Hindlimb muscle (tissue), 1 donor: ENCODE results near the gene RASAL2. TPM values are rescaled to one million over a fixed set of nuclear protein-coding genes. Genes with fewer than 3 reads are reported as not detected.
"Not testable (repeated sequence)": the region's sequence is repeated elsewhere in the genome, so short reads cannot be mapped to it uniquely, and the experiment has no call there.

Experiments used
- DNase-seq: peaks from one replicate; pipeline ENCODE4 v3.0.0-alpha.2; 2013
- polyA plus RNA-seq: library from polyadenylated mRNA; unstranded; fragments of 120-200 nt; gene quantifications from one replicate; pipeline ENCODE4 v1.2.1, GENCODE V29; 2013; ENCODE audit not compliant: insufficient read length

Gene RASAL2
- polyA plus RNA-seq, 1 donor: 16.0 TPM

DNA sequence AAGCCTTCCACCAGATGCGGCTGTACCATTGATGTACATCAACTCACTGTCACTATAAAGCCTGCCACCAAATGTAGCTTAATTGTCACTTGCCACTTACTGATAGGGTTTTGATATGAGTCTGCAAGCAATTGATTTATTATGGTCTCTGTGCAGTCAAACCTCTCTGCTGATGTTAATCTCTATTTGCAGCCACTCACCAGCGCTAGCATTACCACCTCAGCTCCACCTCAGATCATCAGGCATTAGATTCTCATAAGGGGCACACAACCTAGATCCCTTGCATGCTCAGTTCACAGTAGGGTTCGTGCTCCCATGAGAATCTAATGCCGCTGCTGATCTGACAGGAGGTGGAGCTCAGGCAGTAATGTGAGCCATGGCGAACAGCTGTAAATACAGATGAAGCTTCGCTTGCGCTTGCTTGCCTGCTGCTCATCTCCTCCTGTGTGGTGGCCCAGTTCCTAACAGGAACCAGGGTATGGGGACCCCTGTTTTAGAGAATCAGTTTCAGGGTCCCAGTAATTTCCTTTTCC is 26.7 kb downstream of the RASAL2 start:
- not testable (repeated sequence) for DNase-seq

DNA sequence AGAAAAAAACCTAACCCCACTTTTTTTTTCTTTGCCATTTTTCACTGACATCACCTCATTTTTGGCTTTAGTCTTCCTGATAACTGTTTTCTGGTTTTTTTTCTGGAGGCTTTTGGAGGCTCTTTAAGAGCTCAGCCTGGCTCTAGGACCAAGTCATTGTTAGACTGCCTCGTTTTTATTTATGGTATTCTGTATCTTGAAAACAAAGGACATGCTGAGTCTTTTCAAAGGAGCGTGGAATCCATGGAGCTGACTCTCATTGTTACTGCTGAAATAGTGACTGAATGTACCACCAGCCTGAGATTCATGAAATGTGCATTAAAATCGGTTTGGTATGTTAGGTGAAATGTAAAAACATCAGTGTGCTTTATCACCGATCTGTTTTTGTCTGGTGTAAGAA is 28.0 kb downstream of the RASAL2 start:
- no peak for DNase-seq

DNA sequence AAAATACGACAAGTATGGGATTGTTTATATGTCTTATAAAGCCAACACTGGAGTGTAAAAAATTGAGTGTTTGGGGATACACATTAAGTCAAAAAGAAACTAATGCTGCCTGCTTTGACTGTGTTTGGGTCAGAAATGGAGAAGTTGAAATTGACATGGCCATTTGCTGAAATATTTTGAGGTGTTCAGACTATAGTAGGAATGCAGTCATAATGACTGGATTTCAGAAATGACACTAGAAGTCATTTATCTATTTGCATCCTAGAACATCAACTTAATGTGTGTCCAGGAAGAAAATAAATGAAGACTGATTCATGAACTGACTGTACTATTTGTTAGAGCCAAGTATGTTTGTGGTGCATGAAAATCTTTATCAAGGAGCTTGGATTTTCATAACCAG is 28.4 kb downstream of the RASAL2 start:
- DNase-seq: no peak

DNA sequence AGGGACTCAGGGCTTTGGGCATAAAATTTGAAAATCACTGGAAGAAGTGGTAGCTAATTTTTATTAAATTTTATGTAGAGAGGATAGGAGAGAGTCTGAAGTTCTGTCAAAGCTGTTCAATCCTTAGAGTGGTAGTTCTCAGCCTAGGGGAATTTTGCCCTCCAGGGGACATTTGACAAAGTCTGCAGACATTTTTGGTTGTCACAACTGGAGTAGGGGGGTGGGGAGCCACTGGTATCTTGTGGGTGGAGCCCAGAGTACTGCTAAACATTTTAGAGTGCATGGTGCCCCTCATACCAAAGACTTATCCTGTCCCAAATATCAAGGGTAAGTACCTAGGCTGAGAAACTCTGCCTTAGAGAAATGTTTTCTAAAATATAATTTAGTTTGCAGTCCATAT is 30.2 kb downstream of the RASAL2 start:
- no peak for DNase-seq

DNA sequence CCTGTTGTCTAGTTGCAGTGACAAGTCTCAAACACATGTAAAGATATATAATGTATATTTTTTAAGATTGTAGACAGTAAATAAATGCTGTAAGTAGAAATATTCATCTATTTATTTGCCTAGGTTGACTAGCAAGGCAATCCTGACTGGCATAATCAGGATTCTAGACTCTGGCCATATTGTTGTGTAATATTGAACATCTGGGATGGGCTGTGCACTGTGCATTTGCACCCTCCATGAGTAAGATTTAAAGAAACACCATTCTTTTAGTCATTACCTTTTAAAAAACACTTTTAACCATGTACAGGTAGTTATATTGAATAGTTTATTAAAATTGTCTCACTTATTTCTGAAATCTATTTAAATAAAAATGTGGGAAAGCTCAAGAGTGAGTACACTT is 32.4 kb downstream of the RASAL2 start:
- DNase-seq: no peak

DNA sequence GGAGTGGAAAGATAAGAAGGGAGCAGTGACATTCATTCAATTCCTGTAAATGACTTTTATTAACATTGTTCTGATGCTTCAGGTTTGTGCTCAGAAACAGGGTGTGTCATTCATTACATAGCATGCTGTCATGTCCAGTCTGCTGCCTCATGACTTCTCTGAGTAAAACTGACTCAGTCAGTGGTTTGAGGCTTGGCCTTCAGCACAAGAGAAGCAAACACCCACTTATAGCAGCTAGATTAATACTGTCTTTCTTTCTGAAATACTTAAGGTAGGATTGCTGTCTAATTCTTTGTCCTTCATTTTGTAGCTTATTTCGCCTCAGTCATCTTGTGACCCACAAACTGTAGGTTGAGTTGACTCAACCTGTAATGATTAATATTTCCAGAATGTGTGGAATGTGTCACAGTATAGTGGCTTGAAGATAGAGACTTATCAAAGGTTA is 32.9 kb downstream of the RASAL2 start:
- DNase-seq: no peak

DNA sequence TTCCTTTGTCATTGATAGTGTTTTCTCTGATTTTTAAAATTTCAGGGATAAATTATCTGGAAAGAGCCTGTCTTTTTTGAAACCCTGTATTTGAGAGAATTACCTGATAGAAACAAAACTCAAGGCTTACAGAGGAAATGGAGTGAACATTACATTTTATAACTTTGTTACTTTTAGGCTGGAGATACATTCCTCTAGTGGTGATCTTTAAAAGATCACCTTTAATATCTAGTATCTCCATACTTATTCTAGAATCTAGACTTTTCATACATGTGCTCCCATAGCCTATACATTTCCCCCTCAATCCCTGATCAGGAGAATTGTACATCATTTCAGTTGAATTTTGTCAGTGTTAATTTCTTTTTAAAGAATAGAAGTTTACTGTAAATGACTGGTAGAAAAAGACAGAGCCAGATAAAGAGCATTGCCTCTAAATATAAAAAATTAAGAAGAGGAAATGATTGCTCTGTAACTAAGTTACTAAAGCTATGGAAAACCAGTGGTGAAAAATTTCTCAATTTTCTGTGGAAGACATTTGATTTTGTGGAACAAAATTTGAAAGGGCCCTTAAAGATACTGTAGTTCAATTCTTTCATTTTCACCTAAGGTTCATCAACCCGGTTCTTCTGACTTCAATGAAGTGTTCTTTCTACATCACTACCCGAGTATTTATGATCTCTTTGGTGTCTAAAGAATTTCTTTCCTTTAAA is 33.7 kb downstream of the RASAL2 start:
- DNase-seq: no peak

DNA sequence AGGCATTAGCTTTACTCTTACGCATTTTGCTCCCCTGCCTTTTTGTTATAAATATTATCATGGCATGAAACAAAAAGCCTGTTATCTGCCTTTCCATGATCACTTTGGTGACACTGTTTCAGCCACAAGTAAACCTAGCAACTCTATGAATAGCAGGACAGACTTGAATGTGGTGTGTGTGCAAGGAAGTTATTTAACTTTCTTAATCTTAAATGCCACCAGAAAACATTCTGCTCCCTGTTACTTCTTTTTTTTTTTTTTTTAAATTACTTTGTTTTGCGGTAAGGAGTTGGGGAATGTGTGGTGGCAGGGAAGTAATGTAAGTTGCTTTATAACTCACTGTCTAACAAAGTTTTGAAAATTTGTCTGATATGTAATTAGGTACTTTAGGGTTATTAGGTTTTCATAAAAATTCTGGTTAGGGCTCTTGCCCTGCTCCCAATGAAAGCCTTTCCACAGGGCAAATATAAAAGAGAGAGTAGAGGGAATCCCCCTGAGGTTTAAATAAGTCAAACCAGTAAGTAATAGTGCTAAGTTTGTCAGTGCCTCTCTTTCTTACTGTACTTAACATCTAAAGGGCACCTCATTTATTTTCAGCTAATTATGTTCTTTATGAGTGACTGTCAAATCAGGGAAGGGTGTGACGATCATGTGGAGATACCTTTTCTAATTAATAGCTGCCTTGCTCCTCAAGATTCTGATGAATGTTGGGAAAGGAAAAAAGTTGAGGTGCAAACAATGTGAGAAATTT is 39.5 kb downstream of the RASAL2 start:
- DNase-seq: no peak

DNA sequence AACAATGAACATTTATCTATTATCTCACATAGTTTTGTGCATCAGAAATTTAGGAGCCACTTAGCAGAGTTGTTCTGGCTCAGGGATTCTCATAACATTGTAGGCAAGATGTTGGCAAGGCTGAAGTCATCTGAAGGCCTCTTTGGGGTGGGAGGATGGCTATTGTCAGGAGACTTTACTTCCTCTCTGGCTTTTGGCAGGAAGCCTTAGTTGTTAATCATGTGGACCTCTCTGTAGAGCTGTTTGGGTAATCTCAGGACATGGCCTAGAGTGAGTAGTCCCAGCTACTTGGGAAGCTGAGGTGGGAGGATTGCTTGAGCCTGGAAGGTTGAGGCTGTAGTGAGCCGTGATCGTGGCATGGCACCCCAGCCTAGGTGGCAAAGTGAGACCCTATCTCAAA is 40.2 kb downstream of the RASAL2 start:
- DNase-seq: peak; percentile 15

DNA sequence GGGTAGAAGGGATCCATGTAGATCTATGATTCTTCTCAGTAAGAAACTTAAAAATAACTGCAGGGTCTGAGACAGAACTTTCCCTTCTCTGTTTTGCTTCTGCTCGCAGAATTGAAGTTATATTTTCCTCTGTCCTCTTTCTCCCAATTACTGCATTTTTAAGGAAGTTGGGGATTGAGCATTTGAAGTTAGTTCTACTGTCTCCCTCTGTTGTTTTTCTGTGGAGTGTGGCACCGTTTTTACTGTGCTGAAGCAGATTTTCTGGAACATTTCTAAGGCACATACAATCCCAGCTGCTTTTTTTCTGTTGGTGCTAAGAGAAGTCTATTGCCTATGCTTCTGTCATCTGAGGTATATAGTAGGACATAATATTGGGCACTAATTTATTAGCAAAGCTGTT is 43.3 kb downstream of the RASAL2 start:
- peak; percentile 8 for DNase-seq

DNA sequence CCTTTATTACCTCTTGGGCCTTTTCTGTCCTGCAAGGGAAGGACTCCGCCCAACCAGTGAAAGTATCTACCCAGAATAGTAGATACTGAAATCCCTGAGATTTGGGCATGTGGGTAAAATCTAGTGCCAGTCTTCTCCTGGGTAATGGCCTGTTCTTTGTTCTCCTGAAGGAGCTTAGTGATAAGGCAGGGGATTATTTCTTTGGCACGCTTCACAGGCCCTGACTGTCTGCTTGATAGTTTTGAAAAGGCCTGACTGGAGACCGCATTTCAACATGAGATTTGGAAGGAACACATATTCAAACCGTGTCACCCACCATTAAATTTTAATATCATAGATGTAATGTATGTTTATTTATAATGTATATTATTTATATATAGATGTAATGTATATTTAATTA is 48.9 kb downstream of the RASAL2 start:
- no peak for DNase-seq

DNA sequence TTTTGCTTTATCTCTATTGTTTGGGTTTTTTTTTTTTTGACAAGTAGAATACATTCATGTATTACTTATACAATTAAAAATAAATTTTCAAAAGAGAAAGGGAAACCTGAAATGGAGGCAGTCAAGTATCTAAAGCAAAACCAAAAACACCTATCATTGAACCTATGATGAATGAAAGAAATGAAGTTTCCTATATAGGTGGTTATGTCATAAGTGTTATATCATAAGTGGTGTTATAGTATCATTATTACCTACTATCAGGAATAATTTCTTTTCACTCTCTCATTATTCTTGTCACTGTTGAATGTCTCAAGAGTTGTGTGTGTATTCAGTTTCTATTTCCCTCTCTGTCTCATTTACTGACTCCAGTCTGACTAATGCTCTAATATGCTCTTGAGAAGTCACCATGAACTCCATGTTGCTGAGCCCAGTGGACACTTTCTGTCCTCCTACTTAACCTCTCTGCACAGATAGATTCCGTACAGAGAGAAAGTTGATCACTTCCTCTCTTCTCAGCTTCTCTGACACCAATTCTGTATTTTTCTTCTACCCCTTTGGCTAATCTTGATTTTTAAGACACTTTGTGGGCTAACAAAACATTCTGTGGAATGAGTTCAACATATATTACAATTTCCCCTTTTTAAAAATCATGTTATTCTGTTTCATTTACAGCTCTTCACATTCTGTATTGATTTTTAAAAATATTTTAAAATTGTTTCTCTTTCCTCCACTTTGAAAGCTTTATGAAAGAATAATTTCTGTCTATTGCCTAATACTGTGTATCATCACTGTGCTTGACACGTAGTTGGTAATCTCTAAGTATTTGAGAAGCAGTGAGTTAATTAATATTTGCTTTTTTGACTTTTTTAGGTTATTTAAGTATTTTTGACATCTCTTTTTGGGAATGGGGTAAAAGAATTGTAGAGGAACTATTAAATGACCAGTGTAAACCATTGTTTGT is 50.1 kb downstream of the RASAL2 start:
- DNase-seq: no peak

DNA sequence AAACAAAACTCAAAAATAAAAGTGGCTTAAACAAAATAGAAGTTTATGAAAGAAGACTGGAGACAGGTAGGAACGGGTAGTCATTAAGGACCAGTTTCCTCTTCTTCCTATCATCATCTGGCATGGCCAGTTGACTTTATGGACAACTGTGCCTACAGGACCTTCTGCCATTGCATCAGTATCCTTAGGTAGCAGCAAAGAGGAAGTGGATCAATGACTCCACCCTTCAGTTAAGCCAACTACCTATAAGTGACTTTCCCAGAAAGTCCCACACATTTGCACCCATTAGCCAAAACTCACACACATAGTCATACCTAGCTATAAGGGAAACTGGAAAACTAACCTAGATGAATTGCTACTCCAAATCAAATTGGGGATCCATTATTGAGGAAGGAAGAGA is 51.7 kb downstream of the RASAL2 start:
- DNase-seq: no peak

DNA sequence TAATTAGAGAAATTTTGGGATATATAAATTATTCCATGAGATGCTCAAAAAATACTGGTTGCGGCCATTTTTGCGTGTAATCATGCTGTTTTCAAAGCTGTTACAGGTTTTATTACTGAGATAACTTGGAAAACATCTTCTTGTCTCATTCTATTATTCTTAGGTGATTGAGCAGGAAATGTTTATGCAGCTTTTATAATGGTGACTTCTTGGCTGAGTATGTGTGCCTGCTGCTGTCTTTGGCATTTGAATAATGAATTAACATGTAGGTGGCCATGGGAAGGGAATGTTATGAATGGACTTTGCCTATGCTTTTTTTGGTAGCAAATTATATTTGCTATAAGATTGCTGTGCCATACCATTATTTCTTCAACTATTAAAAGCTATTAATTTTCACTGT is 52.5 kb downstream of the RASAL2 start:
- DNase-seq: no peak

DNA sequence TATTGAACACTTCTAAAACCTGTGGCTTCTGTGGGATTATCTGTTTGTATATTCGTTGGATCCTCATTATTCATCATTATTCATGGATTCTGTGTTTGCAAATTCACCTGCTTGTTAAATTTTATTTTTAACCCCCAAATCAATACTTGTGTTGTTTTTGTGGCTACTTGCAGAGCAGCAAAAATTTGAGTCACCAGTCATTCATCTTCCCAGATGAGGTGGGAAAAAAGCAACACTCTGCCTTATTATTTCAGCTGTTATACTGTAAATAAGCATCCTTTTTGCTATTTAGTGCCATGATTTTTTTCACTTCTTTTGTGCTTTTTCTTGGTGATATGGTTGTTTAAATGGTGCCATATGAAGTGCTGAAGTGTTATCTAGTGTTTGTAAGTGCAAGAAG is 56.7 kb downstream of the RASAL2 start:
- no peak for DNase-seq

DNA sequence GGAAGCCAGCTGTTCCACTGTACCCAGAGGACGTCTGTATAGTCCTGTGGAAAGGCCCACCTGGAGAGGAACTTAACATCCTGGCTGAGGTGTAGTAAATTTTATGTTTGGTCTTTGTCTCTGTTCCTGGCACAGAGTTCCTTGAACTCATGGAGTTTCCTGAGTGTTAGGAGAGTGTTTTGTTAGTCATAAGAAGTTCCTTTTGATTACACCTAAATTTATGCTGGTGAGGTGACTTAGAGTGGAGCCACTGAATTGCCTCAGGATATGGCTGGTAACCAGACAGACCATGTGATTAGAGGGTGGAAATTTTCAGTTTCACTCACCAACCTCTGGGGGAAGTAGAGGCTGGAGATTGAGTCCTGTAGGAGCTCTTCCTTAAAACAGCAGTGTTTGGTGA is 57.9 kb downstream of the RASAL2 start:
- DNase-seq: no peak

DNA sequence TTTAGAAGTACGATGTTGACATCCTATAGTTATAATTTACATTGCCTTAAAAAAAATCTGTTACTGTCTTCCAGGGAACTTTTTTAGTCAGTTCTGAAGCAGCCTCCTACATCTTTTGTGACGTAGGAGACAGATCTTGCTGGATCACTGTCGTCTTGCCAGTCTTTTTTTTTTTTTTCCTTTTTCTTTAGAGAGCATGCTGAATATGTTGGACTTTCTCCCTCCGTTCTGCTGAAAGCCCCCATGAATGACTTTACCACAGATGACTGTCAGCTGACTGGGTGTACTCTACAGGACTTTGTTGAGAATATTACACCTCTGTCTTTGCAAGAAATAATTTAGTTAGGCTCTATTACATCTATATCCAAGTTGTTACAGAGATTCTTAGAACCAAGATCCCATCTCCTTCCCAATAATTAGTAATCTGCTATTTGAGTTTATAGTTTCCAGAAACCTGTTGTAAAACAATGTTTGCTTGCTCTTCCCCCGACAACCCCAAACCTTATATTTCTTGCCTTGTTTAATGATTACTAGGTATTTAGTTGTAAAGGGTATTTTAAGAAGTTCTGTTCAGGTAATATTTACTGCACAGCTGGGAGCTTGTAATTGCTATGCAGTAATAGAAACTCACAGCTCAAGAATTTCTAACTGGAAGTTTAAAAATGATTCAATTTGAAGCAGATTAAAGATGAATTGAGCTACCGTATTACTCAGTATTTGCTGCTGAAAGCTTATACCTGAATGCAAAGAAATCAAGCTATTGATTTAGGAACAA is 61.8 kb downstream of the RASAL2 start:
- no peak for DNase-seq

DNA sequence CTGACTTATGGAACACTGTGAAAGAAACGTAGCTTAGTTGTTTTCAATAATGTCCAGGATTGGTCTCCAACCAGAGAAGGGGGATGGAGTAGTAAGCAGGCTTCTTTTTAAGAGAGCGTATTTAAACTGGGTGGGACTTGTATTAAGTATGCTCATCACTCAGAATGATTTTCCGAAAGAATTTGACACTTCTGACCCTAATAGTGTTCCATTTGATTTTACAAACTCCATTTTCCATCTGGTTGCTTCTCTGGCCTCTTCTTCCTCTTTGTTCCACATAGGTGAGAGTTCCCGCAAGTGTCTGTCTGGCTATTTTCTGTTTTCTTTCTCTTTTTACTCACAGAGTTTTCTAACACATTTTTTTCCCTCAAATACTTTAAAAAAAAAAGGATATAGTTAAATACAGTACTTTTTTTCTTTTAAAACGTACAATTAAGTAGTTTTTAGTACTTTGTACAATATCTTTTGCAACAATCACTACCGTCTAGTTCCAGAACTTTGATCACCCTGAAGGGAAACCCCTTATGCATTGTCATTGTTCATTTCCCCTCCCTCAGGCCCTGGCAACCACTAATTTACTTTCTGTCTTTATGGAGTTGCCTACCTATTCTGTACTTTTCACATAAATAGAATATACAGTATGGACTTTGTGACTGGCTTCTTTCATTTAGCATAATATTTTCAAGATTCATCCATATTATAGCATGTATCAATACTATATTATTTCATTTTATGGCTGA is 67.0 kb downstream of the RASAL2 start:
- no peak for DNase-seq

DNA sequence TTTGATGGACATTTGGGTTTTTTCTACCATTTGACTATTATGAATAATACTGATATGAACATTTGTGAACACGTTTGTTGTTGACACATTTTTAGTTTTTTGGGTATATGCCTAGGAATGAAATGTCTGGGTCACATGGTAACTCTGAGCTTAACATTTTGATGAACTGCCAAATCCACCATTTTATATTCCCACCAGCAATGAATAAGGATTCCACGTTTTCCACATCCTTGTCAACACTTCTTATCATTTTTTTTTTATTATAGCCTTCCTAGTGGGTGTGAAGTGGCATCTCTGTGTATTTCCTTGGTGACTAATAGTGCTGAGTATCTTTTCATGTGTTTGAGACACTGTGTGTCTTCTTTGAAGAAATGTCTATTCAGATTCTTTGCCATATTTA is 67.6 kb downstream of the RASAL2 start:
- no peak for DNase-seq

DNA sequence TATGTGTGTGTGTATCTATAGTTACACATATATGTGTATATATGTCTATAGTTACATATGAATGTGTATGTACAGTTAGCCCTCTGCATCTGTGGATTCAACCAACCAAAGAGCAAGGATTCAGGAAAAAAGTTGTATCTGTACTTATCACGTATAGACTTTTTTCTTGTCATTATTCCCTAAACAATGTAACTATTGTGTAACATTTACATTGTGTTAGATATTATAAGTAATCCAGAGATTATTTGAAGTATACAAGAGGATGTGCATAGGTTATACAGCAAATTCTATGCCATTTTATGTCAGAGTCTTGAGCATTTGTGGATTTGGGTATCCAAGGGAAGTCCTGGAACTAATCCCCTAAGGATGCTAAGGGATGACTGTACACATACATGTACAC is 71.3 kb downstream of the RASAL2 start:
- DNase-seq: no peak

DNA sequence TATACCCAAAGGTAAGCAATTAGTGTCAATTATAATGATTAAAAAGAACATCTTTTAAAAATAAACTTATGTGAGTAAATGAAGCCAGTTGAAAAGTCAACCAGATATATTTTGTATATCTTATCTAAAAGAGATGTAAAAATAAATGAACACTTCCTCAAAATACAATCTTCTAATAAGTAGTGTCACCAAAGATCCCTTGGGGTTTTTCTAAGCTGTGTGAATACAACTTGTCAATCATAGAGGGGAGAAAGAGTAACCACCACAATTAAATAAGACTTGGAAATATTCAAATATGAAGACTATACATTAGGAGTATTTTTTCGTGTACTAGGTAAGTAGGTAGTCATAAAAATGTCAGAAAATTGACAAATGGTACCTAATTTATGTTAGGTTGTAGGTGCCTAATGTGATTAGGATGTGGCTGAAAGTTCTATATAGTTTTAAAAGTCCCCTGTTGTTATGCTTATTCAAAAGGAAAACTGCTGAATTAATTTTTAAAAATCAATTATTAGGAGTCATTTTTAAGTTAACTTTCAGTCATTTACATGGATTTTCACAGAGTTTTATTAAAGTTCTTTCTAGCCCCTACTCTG is 72.6 kb downstream of the RASAL2 start:
- no peak for DNase-seq
